GM13977 (cell line): Measurements from ENCODE around the gene MARCKS.
A peak's percentile ranks its signal among the peaks of the same experiment; 100 is the strongest.

Experiments used
- DNase-seq: peaks from one replicate; pipeline ENCODE4 v3.0.0; 2012; ENCODE audit warnings: low spot score
- CTCF ChIP-seq: IDR thresholded peaks from 2 replicates; pipeline ENCODE4 v1.5.1; 2012; ENCODE audit warnings: mild to moderate bottlenecking, control low read depth; ENCODE audit not compliant: insufficient read depth; ENCODE audit errors: extremely low read depth, missing control alignments
- in situ Hi-C: fragments of 300-500 bp; cut with MboI; formaldehyde crosslinking; loops from one replicate; pipeline ENCODE4 v1.12.0; 2022; ENCODE audit warnings: low sequenced_read_pairs, low pct_unique_long_range_greater_than_20kb, mixed read lengths, inconsistent platforms; ENCODE audit not compliant: unreplicated experiment

Gene MARCKS

GRCh38 chr6:113856625-113857555 lies at the start of gene MARCKS:
Gene MARCKS, plus strand, starts transcription at chr6:113857345. Its CDS starts 401 bp downstream, at chr6:113857746.
- peak; percentile 90 for DNase-seq
- in situ Hi-C loops: loop anchor here (10.0 kb wide), 1 partner anchor 222 kb away; no protein-coding TSS in a partner anchor
- no peak for TF ChIP-seq CTCF

GRCh38 chr6:113809826-113810225 lies 47.3 kb upstream of the MARCKS start:
- no peak for TF ChIP-seq CTCF
- in situ Hi-C loops: no loop called here
- DNase-seq: peak; percentile 21

- DNase-seq: no peak
- TF ChIP-seq CTCF: no peak
- in situ Hi-C loops: no loop called here
Measured at GRCh38 chr6:113813142-113813541, 44.0 kb upstream of the MARCKS start.

- in situ Hi-C loops: no loop called here
Measured at GRCh38 chr6:113818578-113818977, 38.6 kb upstream of the MARCKS start.

GRCh38 chr6:113819169-113819830 lies 37.8 kb upstream of the MARCKS start:
- TF ChIP-seq CTCF: no peak
- DNase-seq: no peak
- in situ Hi-C loops: no loop called here

More at GRCh38 chr6:113818578-113818977, 38.6 kb upstream of the MARCKS start:
- no peak for DNase-seq
- no peak for TF ChIP-seq CTCF

GRCh38 chr6:113820761-113821160 lies 36.4 kb upstream of the MARCKS start:
- in situ Hi-C loops: no loop called here
- DNase-seq: no peak
- no peak for TF ChIP-seq CTCF
